GM10248 (cell line): ENCODE data around the gene PI4K2B.
"Not testable (repeated sequence)": the region's sequence is repeated elsewhere in the genome, so short reads cannot be mapped to it uniquely, and the experiment has no call there.

ENCODE experiments used
- CTCF ChIA-PET: fragments of 300-600 bp; sonication (Branson Sonifier 250); formaldehyde crosslinking; extraction: SDS; loops from one replicate; lab custom pipeline; 2021; ENCODE audit warnings: antibody characterized with exemption; lab: Yijun Ruan, JAX
- POLR2A ChIA-PET: fragments of 350-650 bp; sonication (Branson Sonifier 250); formaldehyde crosslinking; extraction: SDS; loops from one replicate; lab custom pipeline; 2020; ENCODE audit warnings: antibody characterized with exemption; lab: Yijun Ruan, JAX
- DNase-seq: peaks from one replicate; pipeline ENCODE4 v3.0.0; 2012; ENCODE audit errors: extremely low spot score
- TF ChIP-seq, protein P1 (sequence below): IDR thresholded peaks from 2 replicates; pipeline ENCODE4 v1.5.1; 2012; ENCODE audit warnings: mild to moderate bottlenecking, low read depth; ENCODE audit errors: extremely low read depth, missing control alignments, control extremely low read depth

The PI4K2B gene

GRCh38 chr4:25238052-25238451, 4.2 kb downstream of the PI4K2B start:
- ChIA-PET POLR2A (no interaction called here), CTCF (interaction anchor here (1.0 to 8.0 kb wide), 4 partner anchors 24 to 131 kb away, joined by 3 to 59 read pairs (median 3); partner anchors contain the start of gene ZCCHC4)
- TF ChIP-seq, protein P1, sequence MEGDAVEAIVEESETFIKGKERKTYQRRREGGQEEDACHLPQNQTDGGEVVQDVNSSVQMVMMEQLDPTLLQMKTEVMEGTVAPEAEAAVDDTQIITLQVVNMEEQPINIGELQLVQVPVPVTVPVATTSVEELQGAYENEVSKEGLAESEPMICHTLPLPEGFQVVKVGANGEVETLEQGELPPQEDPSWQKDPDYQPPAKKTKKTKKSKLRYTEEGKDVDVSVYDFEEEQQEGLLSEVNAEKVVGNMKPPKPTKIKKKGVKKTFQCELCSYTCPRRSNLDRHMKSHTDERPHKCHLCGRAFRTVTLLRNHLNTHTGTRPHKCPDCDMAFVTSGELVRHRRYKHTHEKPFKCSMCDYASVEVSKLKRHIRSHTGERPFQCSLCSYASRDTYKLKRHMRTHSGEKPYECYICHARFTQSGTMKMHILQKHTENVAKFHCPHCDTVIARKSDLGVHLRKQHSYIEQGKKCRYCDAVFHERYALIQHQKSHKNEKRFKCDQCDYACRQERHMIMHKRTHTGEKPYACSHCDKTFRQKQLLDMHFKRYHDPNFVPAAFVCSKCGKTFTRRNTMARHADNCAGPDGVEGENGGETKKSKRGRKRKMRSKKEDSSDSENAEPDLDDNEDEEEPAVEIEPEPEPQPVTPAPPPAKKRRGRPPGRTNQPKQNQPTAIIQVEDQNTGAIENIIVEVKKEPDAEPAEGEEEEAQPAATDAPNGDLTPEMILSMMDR: no peak

GRCh38 chr4:25239528-25239927, 5.7 kb downstream of the PI4K2B start:
- ChIA-PET CTCF (interaction anchor here (0.9 to 8.0 kb wide), 4 partner anchors 12 to 129 kb away, joined by 3 to 59 read pairs (median 4); partner anchors contain the start of gene ZCCHC4), POLR2A (interaction anchor here (0.8 kb wide), 1 partner anchor 73 kb away, joined by 3 read pairs; the partner anchor contains the start of gene ZCCHC4)
- not testable (repeated sequence) for DNase-seq

More at GRCh38 chr4:25238052-25238451, 4.2 kb downstream of the PI4K2B start:
- no peak for DNase-seq

- POLR2A ChIA-PET, DNase-seq: not testable (repeated sequence)
- CTCF ChIA-PET: interaction anchor here (1.1 to 8.0 kb wide), 2 partner anchors 11 to 72 kb away, joined by 3 to 59 read pairs; partner anchors contain the start of gene ZCCHC4
Measured at GRCh38 chr4:25240754-25241210, 6.9 kb downstream of the PI4K2B start.

- DNase-seq, CTCF ChIA-PET, POLR2A ChIA-PET: not testable (repeated sequence)
Measured at GRCh38 chr4:25242195-25242594, 8.4 kb downstream of the PI4K2B start.

- DNase-seq: no peak
- TF ChIP-seq, protein P1: no peak
- CTCF ChIA-PET: no interaction called here
- POLR2A ChIA-PET: no interaction called here
Measured at GRCh38 chr4:25245181-25245580, 11.3 kb downstream of the PI4K2B start.

DNA sequence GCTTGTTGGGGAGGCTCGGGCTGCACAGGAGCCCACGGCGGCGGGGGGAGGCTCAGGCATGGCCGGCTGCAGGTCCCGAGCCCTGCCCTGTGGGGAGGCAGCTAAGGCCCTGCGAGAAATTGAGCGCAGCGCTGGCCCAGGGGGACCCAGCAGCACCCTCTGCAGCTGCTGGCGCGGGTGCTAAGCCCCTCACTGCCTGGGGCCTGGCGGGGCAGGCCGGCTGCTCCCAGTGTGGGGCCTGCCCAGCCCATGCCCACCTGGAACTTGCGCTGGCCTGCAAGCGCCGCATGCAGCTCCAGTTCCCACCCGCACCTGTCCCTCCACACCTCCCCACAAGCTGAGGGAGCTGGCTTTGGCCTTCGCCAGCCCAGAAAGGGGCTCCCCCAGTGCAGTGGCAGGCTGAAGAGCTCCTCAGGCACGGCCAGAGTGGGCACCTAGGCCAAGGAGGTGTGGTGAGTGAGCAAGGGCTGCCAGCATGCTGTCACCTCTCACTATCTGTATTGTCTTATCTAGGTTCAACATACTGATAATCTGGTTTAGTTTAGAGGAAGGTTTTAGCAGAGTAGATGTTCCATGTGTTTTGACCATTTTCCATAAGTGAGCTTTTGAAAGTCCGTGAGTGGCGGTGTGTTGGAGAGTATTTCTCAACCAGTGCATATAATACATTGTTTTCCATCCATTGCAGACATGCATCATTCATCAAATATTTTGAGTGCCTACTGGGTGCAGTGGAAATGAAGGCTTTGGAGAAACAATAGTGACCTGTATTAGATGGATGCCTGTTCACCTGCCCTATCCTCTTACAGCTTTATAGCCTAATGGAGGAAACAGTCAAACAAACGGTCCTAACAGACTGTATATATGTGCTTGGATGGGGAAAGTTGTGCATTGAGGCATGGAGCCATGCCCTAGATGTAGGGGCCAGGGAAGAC, 13.1 kb downstream of the PI4K2B start:
- no peak for DNase-seq
- ChIA-PET CTCF (interaction anchor here (1.2 to 2.0 kb wide), 3 partner anchors 11 to 65 kb away, joined by 4 to 6 read pairs (median 4); partner anchors contain the start of genes PI4K2B and ZCCHC4), POLR2A (no interaction called here)
- TF ChIP-seq, protein P1: no peak

- POLR2A ChIA-PET, CTCF ChIA-PET, DNase-seq: not testable (repeated sequence)
Measured at GRCh38 chr4:25248875-25249274, 15.0 kb downstream of the PI4K2B start.

GRCh38 chr4:25249494-25249893, 15.7 kb downstream of the PI4K2B start:
- POLR2A ChIA-PET, DNase-seq: not testable (repeated sequence)
- CTCF ChIA-PET: interaction anchor here (1.0 kb wide), 1 partner anchor 14 kb away, joined by 3 read pairs; no protein-coding TSS in a partner anchor
